ENCODE data around the gene FJX1. TPM values are rescaled to one million over a fixed set of nuclear protein-coding genes. Genes with fewer than 3 reads are reported as not detected.

The FJX1 gene
- total RNA-seq, 1 experiment from 2014 or later: 8.3 TPM

DNA sequence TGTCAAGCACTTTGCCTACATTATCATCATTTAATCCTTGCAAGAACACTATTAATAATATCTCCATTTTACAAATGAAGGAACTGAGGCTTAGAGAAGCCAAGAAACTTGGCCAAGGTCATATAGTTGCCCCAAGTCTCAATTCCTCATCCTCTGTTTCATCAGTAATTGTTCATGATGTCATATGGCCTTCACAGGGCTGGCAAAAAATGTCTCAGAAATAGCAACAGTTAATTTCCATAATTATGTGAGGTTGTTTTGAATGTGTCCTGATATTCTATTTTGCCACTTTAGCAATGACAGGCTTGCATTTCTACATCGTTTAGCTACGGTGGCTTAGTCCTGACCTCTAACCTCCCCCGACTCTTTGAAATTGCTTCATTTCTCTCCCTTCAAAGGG, 23.7 kb downstream of the FJX1 start (continued):
- TF ChIP-seq, protein P1, sequence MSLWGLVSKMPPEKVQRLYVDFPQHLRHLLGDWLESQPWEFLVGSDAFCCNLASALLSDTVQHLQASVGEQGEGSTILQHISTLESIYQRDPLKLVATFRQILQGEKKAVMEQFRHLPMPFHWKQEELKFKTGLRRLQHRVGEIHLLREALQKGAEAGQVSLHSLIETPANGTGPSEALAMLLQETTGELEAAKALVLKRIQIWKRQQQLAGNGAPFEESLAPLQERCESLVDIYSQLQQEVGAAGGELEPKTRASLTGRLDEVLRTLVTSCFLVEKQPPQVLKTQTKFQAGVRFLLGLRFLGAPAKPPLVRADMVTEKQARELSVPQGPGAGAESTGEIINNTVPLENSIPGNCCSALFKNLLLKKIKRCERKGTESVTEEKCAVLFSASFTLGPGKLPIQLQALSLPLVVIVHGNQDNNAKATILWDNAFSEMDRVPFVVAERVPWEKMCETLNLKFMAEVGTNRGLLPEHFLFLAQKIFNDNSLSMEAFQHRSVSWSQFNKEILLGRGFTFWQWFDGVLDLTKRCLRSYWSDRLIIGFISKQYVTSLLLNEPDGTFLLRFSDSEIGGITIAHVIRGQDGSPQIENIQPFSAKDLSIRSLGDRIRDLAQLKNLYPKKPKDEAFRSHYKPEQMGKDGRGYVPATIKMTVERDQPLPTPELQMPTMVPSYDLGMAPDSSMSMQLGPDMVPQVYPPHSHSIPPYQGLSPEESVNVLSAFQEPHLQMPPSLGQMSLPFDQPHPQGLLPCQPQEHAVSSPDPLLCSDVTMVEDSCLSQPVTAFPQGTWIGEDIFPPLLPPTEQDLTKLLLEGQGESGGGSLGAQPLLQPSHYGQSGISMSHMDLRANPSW (CRISPR knock-in tag; conservative IDR thresholded peaks at IDR 0.05; ENCODE audit: low read depth): no peak
- TF ChIP-seq, protein P2, sequence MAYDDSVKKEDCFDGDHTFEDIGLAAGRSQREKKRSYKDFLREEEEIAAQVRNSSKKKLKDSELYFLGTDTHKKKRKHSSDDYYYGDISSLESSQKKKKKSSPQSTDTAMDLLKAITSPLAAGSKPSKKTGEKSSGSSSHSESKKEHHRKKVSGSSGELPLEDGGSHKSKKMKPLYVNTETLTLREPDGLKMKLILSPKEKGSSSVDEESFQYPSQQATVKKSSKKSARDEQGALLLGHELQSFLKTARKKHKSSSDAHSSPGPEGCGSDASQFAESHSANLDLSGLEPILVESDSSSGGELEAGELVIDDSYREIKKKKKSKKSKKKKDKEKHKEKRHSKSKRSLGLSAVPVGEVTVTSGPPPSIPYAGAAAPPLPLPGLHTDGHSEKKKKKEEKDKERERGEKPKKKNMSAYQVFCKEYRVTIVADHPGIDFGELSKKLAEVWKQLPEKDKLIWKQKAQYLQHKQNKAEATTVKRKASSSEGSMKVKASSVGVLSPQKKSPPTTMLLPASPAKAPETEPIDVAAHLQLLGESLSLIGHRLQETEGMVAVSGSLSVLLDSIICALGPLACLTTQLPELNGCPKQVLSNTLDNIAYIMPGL (CRISPR knock-in tag; IDR thresholded peaks at IDR 0.05): no peak
- no peak for TF ChIP-seq ELF4 (CRISPR knock-in tag; IDR thresholded peaks at IDR 0.05; ENCODE audit: low read depth)
- TF ChIP-seq, protein P3, sequence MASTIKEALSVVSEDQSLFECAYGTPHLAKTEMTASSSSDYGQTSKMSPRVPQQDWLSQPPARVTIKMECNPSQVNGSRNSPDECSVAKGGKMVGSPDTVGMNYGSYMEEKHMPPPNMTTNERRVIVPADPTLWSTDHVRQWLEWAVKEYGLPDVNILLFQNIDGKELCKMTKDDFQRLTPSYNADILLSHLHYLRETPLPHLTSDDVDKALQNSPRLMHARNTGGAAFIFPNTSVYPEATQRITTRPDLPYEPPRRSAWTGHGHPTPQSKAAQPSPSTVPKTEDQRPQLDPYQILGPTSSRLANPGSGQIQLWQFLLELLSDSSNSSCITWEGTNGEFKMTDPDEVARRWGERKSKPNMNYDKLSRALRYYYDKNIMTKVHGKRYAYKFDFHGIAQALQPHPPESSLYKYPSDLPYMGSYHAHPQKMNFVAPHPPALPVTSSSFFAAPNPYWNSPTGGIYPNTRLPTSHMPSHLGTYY (CRISPR knock-in tag; IDR thresholded peaks at IDR 0.05): no peak
- TF ChIP-seq IRF2 (CRISPR knock-in tag; IDR thresholded peaks at IDR 0.05; ENCODE audit: borderline replicate concordance, low read depth): no peak
- TF ChIP-seq MYBL2 (CRISPR knock-in tag; IDR thresholded peaks at IDR 0.05): no peak
- TF ChIP-seq, protein P4, sequence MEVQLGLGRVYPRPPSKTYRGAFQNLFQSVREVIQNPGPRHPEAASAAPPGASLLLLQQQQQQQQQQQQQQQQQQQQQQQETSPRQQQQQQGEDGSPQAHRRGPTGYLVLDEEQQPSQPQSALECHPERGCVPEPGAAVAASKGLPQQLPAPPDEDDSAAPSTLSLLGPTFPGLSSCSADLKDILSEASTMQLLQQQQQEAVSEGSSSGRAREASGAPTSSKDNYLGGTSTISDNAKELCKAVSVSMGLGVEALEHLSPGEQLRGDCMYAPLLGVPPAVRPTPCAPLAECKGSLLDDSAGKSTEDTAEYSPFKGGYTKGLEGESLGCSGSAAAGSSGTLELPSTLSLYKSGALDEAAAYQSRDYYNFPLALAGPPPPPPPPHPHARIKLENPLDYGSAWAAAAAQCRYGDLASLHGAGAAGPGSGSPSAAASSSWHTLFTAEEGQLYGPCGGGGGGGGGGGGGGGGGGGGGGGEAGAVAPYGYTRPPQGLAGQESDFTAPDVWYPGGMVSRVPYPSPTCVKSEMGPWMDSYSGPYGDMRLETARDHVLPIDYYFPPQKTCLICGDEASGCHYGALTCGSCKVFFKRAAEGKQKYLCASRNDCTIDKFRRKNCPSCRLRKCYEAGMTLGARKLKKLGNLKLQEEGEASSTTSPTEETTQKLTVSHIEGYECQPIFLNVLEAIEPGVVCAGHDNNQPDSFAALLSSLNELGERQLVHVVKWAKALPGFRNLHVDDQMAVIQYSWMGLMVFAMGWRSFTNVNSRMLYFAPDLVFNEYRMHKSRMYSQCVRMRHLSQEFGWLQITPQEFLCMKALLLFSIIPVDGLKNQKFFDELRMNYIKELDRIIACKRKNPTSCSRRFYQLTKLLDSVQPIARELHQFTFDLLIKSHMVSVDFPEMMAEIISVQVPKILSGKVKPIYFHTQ (CRISPR knock-in tag; IDR thresholded peaks at IDR 0.05): no peak
- TF ChIP-seq TP53 (CRISPR knock-in tag; IDR thresholded peaks at IDR 0.05): no peak
- TF ChIP-seq, protein P5, sequence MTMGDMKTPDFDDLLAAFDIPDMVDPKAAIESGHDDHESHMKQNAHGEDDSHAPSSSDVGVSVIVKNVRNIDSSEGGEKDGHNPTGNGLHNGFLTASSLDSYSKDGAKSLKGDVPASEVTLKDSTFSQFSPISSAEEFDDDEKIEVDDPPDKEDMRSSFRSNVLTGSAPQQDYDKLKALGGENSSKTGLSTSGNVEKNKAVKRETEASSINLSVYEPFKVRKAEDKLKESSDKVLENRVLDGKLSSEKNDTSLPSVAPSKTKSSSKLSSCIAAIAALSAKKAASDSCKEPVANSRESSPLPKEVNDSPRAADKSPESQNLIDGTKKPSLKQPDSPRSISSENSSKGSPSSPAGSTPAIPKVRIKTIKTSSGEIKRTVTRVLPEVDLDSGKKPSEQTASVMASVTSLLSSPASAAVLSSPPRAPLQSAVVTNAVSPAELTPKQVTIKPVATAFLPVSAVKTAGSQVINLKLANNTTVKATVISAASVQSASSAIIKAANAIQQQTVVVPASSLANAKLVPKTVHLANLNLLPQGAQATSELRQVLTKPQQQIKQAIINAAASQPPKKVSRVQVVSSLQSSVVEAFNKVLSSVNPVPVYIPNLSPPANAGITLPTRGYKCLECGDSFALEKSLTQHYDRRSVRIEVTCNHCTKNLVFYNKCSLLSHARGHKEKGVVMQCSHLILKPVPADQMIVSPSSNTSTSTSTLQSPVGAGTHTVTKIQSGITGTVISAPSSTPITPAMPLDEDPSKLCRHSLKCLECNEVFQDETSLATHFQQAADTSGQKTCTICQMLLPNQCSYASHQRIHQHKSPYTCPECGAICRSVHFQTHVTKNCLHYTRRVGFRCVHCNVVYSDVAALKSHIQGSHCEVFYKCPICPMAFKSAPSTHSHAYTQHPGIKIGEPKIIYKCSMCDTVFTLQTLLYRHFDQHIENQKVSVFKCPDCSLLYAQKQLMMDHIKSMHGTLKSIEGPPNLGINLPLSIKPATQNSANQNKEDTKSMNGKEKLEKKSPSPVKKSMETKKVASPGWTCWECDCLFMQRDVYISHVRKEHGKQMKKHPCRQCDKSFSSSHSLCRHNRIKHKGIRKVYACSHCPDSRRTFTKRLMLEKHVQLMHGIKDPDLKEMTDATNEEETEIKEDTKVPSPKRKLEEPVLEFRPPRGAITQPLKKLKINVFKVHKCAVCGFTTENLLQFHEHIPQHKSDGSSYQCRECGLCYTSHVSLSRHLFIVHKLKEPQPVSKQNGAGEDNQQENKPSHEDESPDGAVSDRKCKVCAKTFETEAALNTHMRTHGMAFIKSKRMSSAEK (CRISPR knock-in tag; IDR thresholded peaks at IDR 0.05; ENCODE audit: borderline replicate concordance): no peak
- TF ChIP-seq, protein P6, sequence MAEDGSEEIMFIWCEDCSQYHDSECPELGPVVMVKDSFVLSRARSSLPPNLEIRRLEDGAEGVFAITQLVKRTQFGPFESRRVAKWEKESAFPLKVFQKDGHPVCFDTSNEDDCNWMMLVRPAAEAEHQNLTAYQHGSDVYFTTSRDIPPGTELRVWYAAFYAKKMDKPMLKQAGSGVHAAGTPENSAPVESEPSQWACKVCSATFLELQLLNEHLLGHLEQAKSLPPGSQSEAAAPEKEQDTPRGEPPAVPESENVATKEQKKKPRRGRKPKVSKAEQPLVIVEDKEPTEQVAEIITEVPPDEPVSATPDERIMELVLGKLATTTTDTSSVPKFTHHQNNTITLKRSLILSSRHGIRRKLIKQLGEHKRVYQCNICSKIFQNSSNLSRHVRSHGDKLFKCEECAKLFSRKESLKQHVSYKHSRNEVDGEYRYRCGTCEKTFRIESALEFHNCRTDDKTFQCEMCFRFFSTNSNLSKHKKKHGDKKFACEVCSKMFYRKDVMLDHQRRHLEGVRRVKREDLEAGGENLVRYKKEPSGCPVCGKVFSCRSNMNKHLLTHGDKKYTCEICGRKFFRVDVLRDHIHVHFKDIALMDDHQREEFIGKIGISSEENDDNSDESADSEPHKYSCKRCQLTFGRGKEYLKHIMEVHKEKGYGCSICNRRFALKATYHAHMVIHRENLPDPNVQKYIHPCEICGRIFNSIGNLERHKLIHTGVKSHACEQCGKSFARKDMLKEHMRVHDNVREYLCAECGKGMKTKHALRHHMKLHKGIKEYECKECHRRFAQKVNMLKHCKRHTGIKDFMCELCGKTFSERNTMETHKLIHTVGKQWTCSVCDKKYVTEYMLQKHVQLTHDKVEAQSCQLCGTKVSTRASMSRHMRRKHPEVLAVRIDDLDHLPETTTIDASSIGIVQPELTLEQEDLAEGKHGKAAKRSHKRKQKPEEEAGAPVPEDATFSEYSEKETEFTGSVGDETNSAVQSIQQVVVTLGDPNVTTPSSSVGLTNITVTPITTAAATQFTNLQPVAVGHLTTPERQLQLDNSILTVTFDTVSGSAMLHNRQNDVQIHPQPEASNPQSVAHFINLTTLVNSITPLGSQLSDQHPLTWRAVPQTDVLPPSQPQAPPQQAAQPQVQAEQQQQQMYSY (CRISPR knock-in tag; IDR thresholded peaks at IDR 0.05): no peak
- TF ChIP-seq ZNF138 (CRISPR knock-in tag; conservative IDR thresholded peaks at IDR 0.05): no peak
- TF ChIP-seq, protein P7, sequence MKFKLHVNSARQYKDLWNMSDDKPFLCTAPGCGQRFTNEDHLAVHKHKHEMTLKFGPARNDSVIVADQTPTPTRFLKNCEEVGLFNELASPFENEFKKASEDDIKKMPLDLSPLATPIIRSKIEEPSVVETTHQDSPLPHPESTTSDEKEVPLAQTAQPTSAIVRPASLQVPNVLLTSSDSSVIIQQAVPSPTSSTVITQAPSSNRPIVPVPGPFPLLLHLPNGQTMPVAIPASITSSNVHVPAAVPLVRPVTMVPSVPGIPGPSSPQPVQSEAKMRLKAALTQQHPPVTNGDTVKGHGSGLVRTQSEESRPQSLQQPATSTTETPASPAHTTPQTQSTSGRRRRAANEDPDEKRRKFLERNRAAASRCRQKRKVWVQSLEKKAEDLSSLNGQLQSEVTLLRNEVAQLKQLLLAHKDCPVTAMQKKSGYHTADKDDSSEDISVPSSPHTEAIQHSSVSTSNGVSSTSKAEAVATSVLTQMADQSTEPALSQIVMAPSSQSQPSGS (CRISPR knock-in tag; IDR thresholded peaks at IDR 0.05; ENCODE audit: borderline replicate concordance, low read depth): no peak
